Cardiac muscle cell (in vitro differentiated cells and primary cell): ENCODE results near the gene RNF168. TPM values are rescaled to one million over a fixed set of nuclear protein-coding genes. Genes with fewer than 3 reads are reported as not detected.
"Not testable (repeated sequence)": the region's sequence is repeated elsewhere in the genome, so short reads cannot be mapped to it uniquely, and the experiment has no call there.

Experiments
- DNase-seq, 2 donors: peaks; one replicate each; pipeline versions ENCODE4 v3.0.0 to v3.0.0-alpha.2; 2010 to 2017; ENCODE audit warnings: low read depth in 1 of 2, low spot score in 1 of 2
- H3K27ac ChIP-seq: fragments of 200-600 bp; sonication (generic); 2 replicates; pipeline ENCODE4 v1.5.1; 2016
- H3K27me3 ChIP-seq: fragments of 200-600 bp; sonication (generic); 2 replicates; pipeline ENCODE4 v1.6.0; 2016; ENCODE audit warnings: control low read depth
- H3K36me3 ChIP-seq: fragments of 200-600 bp; sonication (generic); 2 replicates; pipeline ENCODE4 v1.5.1; 2016; ENCODE audit warnings: control low read depth
- H3K4me1 ChIP-seq: fragments of 200-600 bp; sonication (generic); 2 replicates; pipeline ENCODE4 v1.8.1; 2017; ENCODE audit warnings: low read depth, mild to moderate bottlenecking, mixed run types
- H3K4me3 ChIP-seq: fragments of 200-600 bp; sonication (generic); 2 replicates; pipeline ENCODE4 v1.5.1; 2016; ENCODE audit warnings: mild to moderate bottlenecking
- H3K9me3 ChIP-seq: fragments of 200-600 bp; sonication (generic); 2 replicates; pipeline ENCODE4 v1.5.1; 2017; ENCODE audit warnings: low read depth, mild to moderate bottlenecking, control low read depth
- CTCF ChIP-seq: IDR thresholded peaks from 2 replicates; pipeline ENCODE4 v1.5.1; 2012; ENCODE audit warnings: low read depth, mild to moderate bottlenecking, low read length
- polyA plus RNA-seq: library from polyadenylated mRNA; unstranded; fragments of >200 nt; fragmentation: Nextera tagmentation; extraction: Ambion mirVana; gene quantifications from 2 replicates; pipeline ENCODE4 v1.2.1, GENCODE V29; 2016
- total RNA-seq: library from RNA; depleted of rRNA; stranded (reverse); fragments of >200 nt; gene quantifications from 2 replicates; pipeline ENCODE4 v1.2.3, GENCODE V29; 2016

The RNF168 gene
- total and polyA plus RNA-seq, 2 experiments from 2014 or later, result 9.9 to 19.0 TPM

GRCh38 chr3:196513697-196514349, 10.3 kb upstream of the RNF168 start:
- Histone ChIP-seq H3K4me1 (peaks cover 3% of the 10 kb centered on the region), H3K9me3 (no peaks in the 10 kb centered on the region), H3K27me3 (no peaks in the 10 kb centered on the region), H3K27ac (no peak overlapping the region), H3K36me3 (no peaks in the 10 kb centered on the region), H3K4me3 (no peak overlapping the region)
- peak in 1 of 2 donors; percentile 42 for DNase-seq
- no peak for TF ChIP-seq CTCF

DNA sequence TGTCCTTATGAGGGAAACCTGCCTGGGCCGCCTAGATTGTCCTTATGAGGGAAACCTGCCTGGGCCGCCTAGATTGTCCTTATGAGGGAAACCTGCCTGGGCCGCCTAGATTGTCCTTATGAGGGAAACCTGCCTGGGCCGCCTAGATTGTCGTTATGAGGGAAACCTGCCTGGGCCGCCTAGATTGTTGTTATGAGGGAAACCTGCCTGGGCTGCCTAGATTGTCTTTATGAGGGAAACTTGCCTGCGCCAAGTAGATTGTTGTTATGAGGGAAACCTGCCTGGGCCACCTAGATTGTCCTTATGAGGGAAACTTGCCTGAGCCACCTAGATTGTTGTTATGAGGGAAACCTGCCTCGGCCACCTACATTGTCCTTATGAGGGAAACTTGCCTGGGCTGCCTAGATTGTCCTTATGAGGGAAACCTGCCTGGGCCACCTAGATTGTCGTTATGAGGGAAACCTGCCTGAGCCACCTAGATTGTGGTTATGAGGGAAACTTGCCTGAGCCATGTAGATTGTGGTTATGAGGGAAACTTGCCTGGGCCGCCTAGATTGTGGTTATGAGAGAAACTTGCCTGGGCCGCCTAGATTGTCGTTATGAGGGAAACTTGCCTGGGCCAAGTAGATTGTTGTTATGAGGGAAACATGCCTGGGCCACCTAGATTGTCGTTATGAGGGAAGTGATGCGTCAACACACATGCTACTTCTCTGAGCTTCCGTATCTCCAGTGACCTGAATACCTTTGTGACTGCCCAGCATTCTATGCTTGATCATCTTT, 8.3 kb upstream of the RNF168 start:
- H3K27ac ChIP-seq, H3K4me3 ChIP-seq, H3K9me3 ChIP-seq, DNase-seq, H3K4me1 ChIP-seq, H3K27me3 ChIP-seq, H3K36me3 ChIP-seq: not testable (repeated sequence)

- not testable (repeated sequence) for H3K9me3 ChIP-seq, H3K4me3 ChIP-seq, H3K4me1 ChIP-seq, H3K36me3 ChIP-seq, H3K27ac ChIP-seq, H3K27me3 ChIP-seq, DNase-seq
Observed at GRCh38 chr3:196511108-196511507, 7.5 kb upstream of the RNF168 start.

- no peak for TF ChIP-seq CTCF
- DNase-seq, result no peak
- no peaks in the 10 kb centered on the region for H3K4me1 ChIP-seq
- H3K27ac ChIP-seq, result no peak overlapping the region
- no peak overlapping the region for H3K4me3 ChIP-seq
- H3K9me3 ChIP-seq, result no peaks in the 10 kb centered on the region
- no peaks in the 10 kb centered on the region for H3K36me3 ChIP-seq
- H3K27me3 ChIP-seq, result no peaks in the 10 kb centered on the region
Observed at GRCh38 chr3:196506687-196507086, 3.1 kb upstream of the RNF168 start.

GRCh38 chr3:196504556-196504955, 988 bp upstream of the RNF168 start:
- no peaks in the 10 kb centered on the region for H3K27me3 ChIP-seq
- H3K4me3 ChIP-seq, result no peak overlapping the region
- H3K36me3 ChIP-seq, result no peaks in the 10 kb centered on the region
- H3K27ac ChIP-seq, result peak overlapping the region; percentile 82
- DNase-seq, result no peak
- no peak for TF ChIP-seq CTCF
- H3K9me3 ChIP-seq, result no peaks in the 10 kb centered on the region
- peaks cover 3% of the 10 kb centered on the region for H3K4me1 ChIP-seq

DNA sequence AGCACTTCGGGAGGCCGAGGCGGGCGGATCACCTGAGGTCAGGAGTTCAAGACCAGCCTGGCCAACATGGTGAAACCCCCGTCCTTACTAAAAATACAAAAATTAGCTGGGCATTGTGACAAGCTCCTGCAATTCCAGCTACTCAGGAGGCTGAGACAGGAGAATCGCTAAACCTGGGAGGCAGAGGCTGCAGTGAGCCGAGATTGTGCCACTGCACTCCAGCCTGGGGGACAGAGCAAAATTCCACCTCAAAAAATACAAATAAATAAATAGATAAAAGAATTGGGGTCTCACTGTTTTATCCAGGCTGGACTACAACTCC, 470 bp upstream of the RNF168 start:
- not testable (repeated sequence) for H3K4me1 ChIP-seq, DNase-seq, H3K9me3 ChIP-seq, H3K36me3 ChIP-seq, H3K27me3 ChIP-seq
- peak overlapping the region; percentile 82 for H3K27ac ChIP-seq
- H3K4me3 ChIP-seq, result peak overlapping the region; percentile 66

DNA sequence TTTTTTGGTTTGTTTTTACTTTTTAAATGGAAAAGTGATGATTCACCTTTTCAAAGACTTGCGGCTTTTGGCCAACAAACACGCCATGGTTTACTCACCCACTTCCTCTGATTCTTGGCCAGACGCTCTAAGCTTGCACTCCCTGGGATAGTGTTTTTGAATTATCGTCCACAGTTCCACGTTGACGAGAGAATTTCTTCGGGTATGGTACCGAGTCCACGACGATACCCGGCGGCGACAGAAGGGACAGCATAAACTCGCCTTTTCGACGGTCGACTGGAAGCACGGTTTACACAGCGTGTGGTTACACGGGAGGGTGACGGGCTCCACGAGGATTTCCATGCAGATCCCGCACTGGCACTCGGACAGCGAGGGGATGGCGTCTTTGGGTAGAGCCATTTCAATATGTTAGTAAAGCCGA, 783 bp downstream of the RNF168 start:
- Histone ChIP-seq H3K36me3 (no peaks in the 10 kb centered on the region), H3K27ac (peak overlapping the region; percentile 82), H3K4me1 (peaks cover 3% of the 10 kb centered on the region), H3K4me3 (peak overlapping the region; percentile 66), H3K9me3 (no peaks in the 10 kb centered on the region), H3K27me3 (no peaks in the 10 kb centered on the region)
- DNase-seq, result peak; percentile 51 to 89
- TF ChIP-seq CTCF, result no peak
